M059J (cell line): Measurements from ENCODE around the gene PRAF2. TPM values are rescaled to one million over a fixed set of nuclear protein-coding genes. Genes with fewer than 3 reads are reported as not detected.

Experiments used
- DNase-seq: peaks from one replicate; pipeline ENCODE4 v3.0.0-alpha.2; 2012; ENCODE audit warnings: low read depth
- total RNA-seq: library from RNA; depleted of rRNA; stranded (reverse); fragments of >200 nt; shearing (Covaris generic); gene quantifications from 2 replicates; pipeline ENCODE4 v1.2.3, GENCODE V29; 2014; rRNA removed

The PRAF2 gene
- total RNA-seq, 1 experiment from 2014 or later: 29.3 TPM

- peak; percentile 26 for DNase-seq
These were observed 31.1 kb downstream of the PRAF2 start for GRCh38 chrX:49042581-49043219.

- peak; percentile 83 for DNase-seq
These were observed 31.8 kb downstream of the PRAF2 start for GRCh38 chrX:49041744-49042580.

- DNase-seq: peak; percentile 54
These were observed 33.3 kb downstream of the PRAF2 start for GRCh38 chrX:49040376-49040955.

- peak; percentile 97 for DNase-seq
These were observed 34.0 kb downstream of the PRAF2 start for GRCh38 chrX:49039598-49040375.

- DNase-seq: peak; percentile 51
These were observed 35.8 kb downstream of the PRAF2 start for GRCh38 chrX:49037883-49038475.

- no peak for DNase-seq
These were observed 43.5 kb downstream of the PRAF2 start for GRCh38 chrX:49030283-49030682.

- peak; percentile 15 for DNase-seq
These were observed 43.9 kb downstream of the PRAF2 start for GRCh38 chrX:49029876-49030275.

Other genes starting within 250 kb of the PRAF2 start
- gene ERAS, start 247.5 kb downstream of the PRAF2 start, total RNA-seq: not detected in 2 replicates
- gene PCSK1N, start 238.4 kb downstream of the PRAF2 start, total RNA-seq: 4.1 and 9.0 TPM in 2 replicates
- 77.6 and 90.8 TPM in 2 replicates for gene TIMM17B, start 176.2 kb downstream of the PRAF2 start, total RNA-seq
- gene PQBP1, start 176.1 kb downstream of the PRAF2 start, total RNA-seq: 44.6 and 53.9 TPM in 2 replicates
- 70.5 and 77.8 TPM in 2 replicates for gene SLC35A2, start 162.4 kb downstream of the PRAF2 start, total RNA-seq
- 14.2 and 14.3 TPM in 2 replicates for gene PIM2, start 155.0 kb downstream of the PRAF2 start, total RNA-seq
- 27.3 and 54.4 TPM in 2 replicates for gene OTUD5, start 116.4 kb downstream of the PRAF2 start, total RNA-seq
- gene KCND1, start 102.2 kb downstream of the PRAF2 start, total RNA-seq: 0.76 and 1.7 TPM in 2 replicates
- gene GRIPAP1, start 71.7 kb downstream of the PRAF2 start, total RNA-seq: 20.1 and 46.6 TPM in 2 replicates
- gene TFE3, start 30.6 kb downstream of the PRAF2 start, total RNA-seq: 40.9 and 71.6 TPM in 2 replicates
- gene CCDC120, start 15.0 kb downstream of the PRAF2 start, total RNA-seq: 0.07 and 1.1 TPM in 2 replicates
- gene WDR45, start 5.9 kb upstream of the PRAF2 start, total RNA-seq: 39.5 and 45.2 TPM in 2 replicates
- 35.9 and 49.1 TPM in 2 replicates for gene GPKOW, start 49.7 kb upstream of the PRAF2 start, total RNA-seq
- 0.10 and 4.3 TPM in 2 replicates for gene MAGIX, start 88.8 kb upstream of the PRAF2 start, total RNA-seq
- 147 and 217 TPM in 2 replicates for gene PLP2, start 97.9 kb upstream of the PRAF2 start, total RNA-seq
- 5.8 and 14.9 TPM in 2 replicates for gene PRICKLE3, start 112.4 kb upstream of the PRAF2 start, total RNA-seq
- 0.25 and 0.54 TPM in 2 replicates for gene SYP, start 126.2 kb upstream of the PRAF2 start, total RNA-seq
- not detected in 2 replicates for gene CACNA1F, start 159.3 kb upstream of the PRAF2 start, total RNA-seq
- 14.1 and 20.9 TPM in 2 replicates for gene CCDC22, start 161.5 kb upstream of the PRAF2 start, total RNA-seq
- 0.07 TPM in 1 of 2 replicates, not detected in the other for gene FOXP3, start 190.7 kb upstream of the PRAF2 start, total RNA-seq
- 2.8 and 5.6 TPM in 2 replicates for gene PPP1R3F, start 195.8 kb upstream of the PRAF2 start, total RNA-seq
- gene GAGE10, start 229.6 kb upstream of the PRAF2 start, total RNA-seq: not detected in 2 replicates
- gene GAGE12J, start 248.0 kb upstream of the PRAF2 start, total RNA-seq: not detected in 2 replicates